Stimulated activated memory B cell treated with anti-CD40 and anti-IgM and Interleukin-4, amounts not matched to agents 10 μg/mL and 1 μg/mL and 100 μg/mL, for 72 hours (primary cell): Measurements from ENCODE around the gene NSD1.

Experiments
- ATAC-seq: fragments of 150-1000 bp; cut with Tn5 transposase; 2 replicates; pipeline ENCODE4 v1.10.0; 2021
- H3K27ac Mint-ChIP-seq: one replicate; pipeline ENCODE4 v1.8.0; 2022; ENCODE audit warnings: mild to moderate bottlenecking, mixed read lengths
- H3K27me3 Mint-ChIP-seq: one replicate; pipeline ENCODE4 v1.8.0; 2022; ENCODE audit warnings: mixed read lengths
- H3K36me3 Mint-ChIP-seq: one replicate; pipeline ENCODE4 v1.8.0; 2022; ENCODE audit warnings: mixed read lengths
- H3K4me1 Mint-ChIP-seq: one replicate; pipeline ENCODE4 v1.8.0; 2022; ENCODE audit warnings: mixed read lengths
- H3K4me3 Mint-ChIP-seq: one replicate; pipeline ENCODE4 v1.8.0; 2022; ENCODE audit warnings: mild to moderate bottlenecking, moderate library complexity, mixed read lengths
- H3K9me3 Mint-ChIP-seq: one replicate; pipeline ENCODE4 v1.8.0; 2022; ENCODE audit warnings: mixed read lengths

NSD1 gene

DNA sequence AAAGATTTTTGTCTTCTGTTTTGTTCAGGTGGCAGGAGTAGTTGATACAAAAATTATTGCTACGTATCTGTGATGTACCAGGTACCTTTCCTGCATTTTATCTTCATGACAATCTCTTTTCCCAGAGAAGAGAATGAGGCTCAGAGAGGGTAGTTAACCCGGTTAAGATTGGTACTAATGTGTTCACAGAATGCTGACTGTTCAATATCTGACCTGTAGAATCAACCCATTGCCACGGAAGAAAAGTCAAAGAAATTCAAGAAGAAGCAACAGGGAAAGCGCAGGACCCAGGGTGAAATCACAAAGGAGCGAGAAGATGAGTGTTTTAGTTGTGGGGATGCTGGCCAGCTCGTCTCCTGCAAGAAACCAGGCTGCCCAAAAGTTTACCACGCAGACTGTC is 158.2 kb downstream of the NSD1 start:
- Mint-ChIP-seq H3K27ac (peak overlapping the region; percentile 30), H3K4me3 (no peak overlapping the region), H3K36me3 (peaks cover 76% of the 10 kb centered on the region), H3K4me1 (peaks cover 39% of the 10 kb centered on the region), H3K9me3 (no peaks in the 10 kb centered on the region), H3K27me3 (no peaks in the 10 kb centered on the region)
- ATAC-seq, result no peak

GRCh38 chr5:177293819-177294581 is 160.4 kb downstream of the NSD1 start:
- H3K4me3 Mint-ChIP-seq, result no peak overlapping the region
- ATAC-seq, result no peak
- H3K4me1 Mint-ChIP-seq, result peaks cover 52% of the 10 kb centered on the region
- no peak overlapping the region for H3K27ac Mint-ChIP-seq
- peaks cover 63% of the 10 kb centered on the region for H3K36me3 Mint-ChIP-seq
- no peaks in the 10 kb centered on the region for H3K27me3 Mint-ChIP-seq
- no peaks in the 10 kb centered on the region for H3K9me3 Mint-ChIP-seq

GRCh38 chr5:177294632-177295031 is 161.1 kb downstream of the NSD1 start:
- Mint-ChIP-seq H3K27ac (peak overlapping the region; percentile 84), H3K9me3 (no peaks in the 10 kb centered on the region), H3K36me3 (peaks cover 57% of the 10 kb centered on the region), H3K4me1 (peaks cover 53% of the 10 kb centered on the region), H3K27me3 (no peaks in the 10 kb centered on the region), H3K4me3 (no peak overlapping the region)
- ATAC-seq, result no peak

DNA sequence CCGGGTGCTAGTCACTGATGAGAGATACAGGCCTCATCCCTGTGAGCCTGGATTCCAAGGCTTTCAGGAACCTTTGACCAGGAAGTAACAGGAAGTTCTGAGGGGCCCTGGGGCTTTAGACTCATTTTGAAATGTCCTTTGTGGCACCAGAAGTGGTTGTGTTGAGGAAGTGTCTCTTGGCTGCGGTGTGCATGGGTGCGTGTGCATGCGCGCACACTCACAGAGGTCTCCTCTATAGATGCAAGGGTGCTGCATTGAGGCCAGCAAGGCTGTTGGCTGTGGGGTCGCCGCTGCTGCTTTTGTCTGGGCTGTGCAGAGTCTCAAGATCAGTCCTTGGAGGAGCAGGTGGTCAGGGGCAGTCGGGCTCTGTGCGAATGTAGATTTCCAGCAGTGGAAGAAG is 162.4 kb downstream of the NSD1 start:
- H3K36me3 Mint-ChIP-seq, result peaks cover 45% of the 10 kb centered on the region
- peaks cover 57% of the 10 kb centered on the region for H3K4me1 Mint-ChIP-seq
- H3K4me3 Mint-ChIP-seq, result no peak overlapping the region
- H3K27ac Mint-ChIP-seq, result peak overlapping the region; percentile 84
- no peaks in the 10 kb centered on the region for H3K9me3 Mint-ChIP-seq
- ATAC-seq, result peak; percentile 52
- H3K27me3 Mint-ChIP-seq, result no peaks in the 10 kb centered on the region

GRCh38 chr5:177296581-177296980 is 163.0 kb downstream of the NSD1 start:
- peaks cover 59% of the 10 kb centered on the region for H3K4me1 Mint-ChIP-seq
- H3K9me3 Mint-ChIP-seq, result no peaks in the 10 kb centered on the region
- H3K4me3 Mint-ChIP-seq, result no peak overlapping the region
- H3K36me3 Mint-ChIP-seq, result peaks cover 41% of the 10 kb centered on the region
- no peak for ATAC-seq
- no peaks in the 10 kb centered on the region for H3K27me3 Mint-ChIP-seq
- peak overlapping the region; percentile 84 for H3K27ac Mint-ChIP-seq

DNA sequence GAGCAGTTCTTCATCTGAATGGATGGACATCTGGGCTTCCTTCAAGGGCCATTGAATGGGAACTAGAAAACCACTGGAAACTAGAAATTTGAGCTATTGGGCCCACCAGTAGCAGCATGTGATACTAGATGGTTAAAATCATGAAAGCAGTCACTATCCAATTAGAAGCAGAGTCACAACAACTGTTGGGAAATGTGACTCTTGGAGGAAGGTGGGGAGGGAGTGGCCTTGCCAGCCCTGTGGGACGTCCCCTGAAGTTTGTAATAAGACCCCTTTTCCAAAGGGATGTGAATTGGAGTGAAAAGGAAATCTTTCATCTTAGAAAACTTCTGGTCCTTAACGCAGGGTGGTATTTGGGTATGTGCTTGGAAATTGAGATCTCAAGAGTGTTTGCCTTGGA is 164.3 kb downstream of the NSD1 start:
- peaks cover 27% of the 10 kb centered on the region for H3K36me3 Mint-ChIP-seq
- H3K27ac Mint-ChIP-seq, result no peak overlapping the region
- no peak overlapping the region for H3K4me3 Mint-ChIP-seq
- H3K9me3 Mint-ChIP-seq, result no peaks in the 10 kb centered on the region
- no peaks in the 10 kb centered on the region for H3K27me3 Mint-ChIP-seq
- peaks cover 73% of the 10 kb centered on the region for H3K4me1 Mint-ChIP-seq
- ATAC-seq, result no peak

- no peaks in the 10 kb centered on the region for H3K9me3 Mint-ChIP-seq
- H3K27me3 Mint-ChIP-seq, result no peaks in the 10 kb centered on the region
- peak overlapping the region; percentile 15 for H3K4me3 Mint-ChIP-seq
- no peak for ATAC-seq
- peaks cover 85% of the 10 kb centered on the region for H3K4me1 Mint-ChIP-seq
- peaks cover 13% of the 10 kb centered on the region for H3K36me3 Mint-ChIP-seq
- peak overlapping the region; percentile 87 for H3K27ac Mint-ChIP-seq
These were observed 166.1 kb downstream of the NSD1 start for GRCh38 chr5:177299697-177300096.

- Mint-ChIP-seq H3K36me3 (peaks cover 16% of the 10 kb centered on the region), H3K9me3 (no peaks in the 10 kb centered on the region), H3K4me1 (peaks cover 85% of the 10 kb centered on the region), H3K27me3 (no peaks in the 10 kb centered on the region), H3K27ac (peak overlapping the region; percentile 87), H3K4me3 (peak overlapping the region; percentile 51)
- peak; percentile 77 for ATAC-seq
These were observed 166.8 kb downstream of the NSD1 start for GRCh38 chr5:177300236-177300880.

- Mint-ChIP-seq H3K27me3 (no peaks in the 10 kb centered on the region), H3K9me3 (no peaks in the 10 kb centered on the region), H3K27ac (peak overlapping the region; percentile 87), H3K4me3 (no peak overlapping the region), H3K4me1 (peaks cover 85% of the 10 kb centered on the region), H3K36me3 (peaks cover 16% of the 10 kb centered on the region)
- no peak for ATAC-seq
These were observed 167.4 kb downstream of the NSD1 start for GRCh38 chr5:177300951-177301350.

GRCh38 chr5:177301503-177302165 is 168.1 kb downstream of the NSD1 start:
- H3K27me3 Mint-ChIP-seq, result no peaks in the 10 kb centered on the region
- H3K4me3 Mint-ChIP-seq, result peak overlapping the region; percentile 93
- peak; percentile 29 for ATAC-seq
- H3K4me1 Mint-ChIP-seq, result peaks cover 85% of the 10 kb centered on the region
- peak overlapping the region; percentile 87 for H3K27ac Mint-ChIP-seq
- H3K36me3 Mint-ChIP-seq, result peaks cover 20% of the 10 kb centered on the region
- H3K9me3 Mint-ChIP-seq, result no peaks in the 10 kb centered on the region

GRCh38 chr5:177302354-177303110 is 169.0 kb downstream of the NSD1 start:
- H3K4me3 Mint-ChIP-seq, result peak overlapping the region; percentile 93
- H3K36me3 Mint-ChIP-seq, result peaks cover 24% of the 10 kb centered on the region
- ATAC-seq, result no peak
- H3K27me3 Mint-ChIP-seq, result no peaks in the 10 kb centered on the region
- H3K4me1 Mint-ChIP-seq, result peaks cover 87% of the 10 kb centered on the region
- H3K9me3 Mint-ChIP-seq, result no peaks in the 10 kb centered on the region
- peak overlapping the region; percentile 87 for H3K27ac Mint-ChIP-seq

GRCh38 chr5:177303121-177303924 is 169.8 kb downstream of the NSD1 start, which contains the start of the genes PRELID1 and RAB24:
Gene PRELID1, plus strand, starts transcription at chr5:177303799. Its CDS starts 187 bp downstream, at chr5:177303986.
Gene RAB24, minus strand, starts transcription at chr5:177303719. Its CDS starts 431 bp downstream, at chr5:177303288.
- peaks cover 24% of the 10 kb centered on the region for H3K36me3 Mint-ChIP-seq
- H3K4me3 Mint-ChIP-seq, result peak within 1 kb of the TSS; percentile 93
- H3K27ac Mint-ChIP-seq, result peak within 1 kb of the TSS; percentile 87
- peak; percentile 77 for ATAC-seq
- no peaks in the 10 kb centered on the region for H3K9me3 Mint-ChIP-seq
- no peaks in the 10 kb centered on the region for H3K27me3 Mint-ChIP-seq
- peaks cover 93% of the 10 kb centered on the region for H3K4me1 Mint-ChIP-seq

DNA sequence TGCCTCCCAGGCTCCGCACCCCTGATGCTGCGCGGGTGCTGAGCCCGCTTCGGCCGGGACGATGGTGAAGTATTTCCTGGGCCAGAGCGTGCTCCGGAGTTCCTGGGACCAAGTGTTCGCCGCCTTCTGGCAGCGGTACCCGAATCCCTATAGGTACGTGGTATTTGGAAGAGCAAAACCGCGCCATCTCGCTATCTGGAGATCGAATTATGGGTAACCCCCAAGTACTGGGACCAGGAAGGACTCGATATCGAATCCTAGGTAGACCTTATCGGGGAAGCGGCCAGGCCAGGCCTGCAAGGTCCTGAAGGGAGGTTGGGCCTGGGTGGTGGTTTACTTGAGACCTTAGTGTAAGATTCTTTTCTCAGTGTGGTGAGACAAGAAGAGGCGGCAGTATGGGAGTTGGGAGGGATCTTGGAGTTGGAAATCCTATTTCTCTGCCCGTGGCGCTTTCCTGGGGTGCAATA is 170.4 kb downstream of the NSD1 start:
- Mint-ChIP-seq H3K36me3 (peaks cover 24% of the 10 kb centered on the region), H3K27ac (peak overlapping the region; percentile 87), H3K4me1 (peaks cover 93% of the 10 kb centered on the region), H3K4me3 (peak overlapping the region; percentile 93), H3K27me3 (no peaks in the 10 kb centered on the region), H3K9me3 (no peaks in the 10 kb centered on the region)
- ATAC-seq, result no peak
